HG02571 (cell line): ENCODE data around the gene GNG3.
A peak's percentile ranks its signal among the peaks of the same experiment; 100 is the strongest.
"Not testable (repeated sequence)": the region's sequence is repeated elsewhere in the genome, so short reads cannot be mapped to it uniquely, and the experiment has no call there.

Source experiments
- ATAC-seq: cut with Tn5 transposase; IDR thresholded peaks from one replicate; pipeline ENCODE4 v1.9.1; 2021; ENCODE audit warnings: mild to moderate bottlenecking, moderate library complexity; ENCODE audit not compliant: unreplicated experiment

The GNG3 gene

GRCh38 chr11:62687508-62688396 lies 19.7 kb upstream of the GNG3 start:
- no peak for ATAC-seq

GRCh38 chr11:62688491-62688890 lies 19.0 kb upstream of the GNG3 start:
- ATAC-seq: no peak

- ATAC-seq: no peak
Measured at GRCh38 chr11:62689421-62690183, 17.9 kb upstream of the GNG3 start, which contains the start of gene LRRN4CL. Gene LRRN4CL, minus strand, starts transcription at chr11:62689530. Its CDS starts 1,022 bp downstream, at chr11:62688508.

GRCh38 chr11:62693624-62694023 lies 13.9 kb upstream of the GNG3 start:
- ATAC-seq: not testable (repeated sequence)

GRCh38 chr11:62694455-62695167 lies 12.9 kb upstream of the GNG3 start:
- ATAC-seq: no peak

GRCh38 chr11:62702246-62702645 lies 5.2 kb upstream of the GNG3 start:
- no peak for ATAC-seq

- not testable (repeated sequence) for ATAC-seq
Measured at GRCh38 chr11:62703921-62704320, 3.6 kb upstream of the GNG3 start.

- no peak for ATAC-seq
Measured at GRCh38 chr11:62705413-62705812, 2.1 kb upstream of the GNG3 start.

- ATAC-seq: peak; percentile 53
Measured at GRCh38 chr11:62705880-62706849, 1.3 kb upstream of the GNG3 start.

- ATAC-seq: no peak
Measured at GRCh38 chr11:62706850-62707247, 627 bp upstream of the GNG3 start.

GRCh38 chr11:62708392-62708791 lies 916 bp downstream of the GNG3 start:
- no peak for ATAC-seq

- no peak for ATAC-seq
Measured at GRCh38 chr11:62708793-62709192, 1.3 kb downstream of the GNG3 start.

- peak; percentile 67 for ATAC-seq
Measured at GRCh38 chr11:62709247-62710000, 1.9 kb downstream of the GNG3 start.

- peak; percentile 1 for ATAC-seq
Measured at GRCh38 chr11:62710001-62710345, 2.5 kb downstream of the GNG3 start.

- ATAC-seq: no peak
Measured at GRCh38 chr11:62712276-62712812, 4.9 kb downstream of the GNG3 start.

GRCh38 chr11:62712861-62713260 lies 5.4 kb downstream of the GNG3 start:
- ATAC-seq: no peak

- ATAC-seq: no peak
Measured at GRCh38 chr11:62713343-62713742, 5.9 kb downstream of the GNG3 start.

- no peak for ATAC-seq
Measured at GRCh38 chr11:62715150-62716130, 8.0 kb downstream of the GNG3 start.
